SU-DHL-6 (cell line): ENCODE data around the gene ZMIZ1.

Source experiments
- EZH2phosphoT487 ChIP-seq: fragments of 200-600 bp; sonication (generic), shearing (Covaris generic); conservative IDR thresholded peaks from 2 replicates; pipeline ENCODE4 v1.6.1; 2018; ENCODE audit warnings: mild to moderate bottlenecking, antibody characterized with exemption, low read length, moderate library complexity, mixed read lengths
- TF ChIP-seq, protein P1 (sequence below): fragments of 200-600 bp; sonication (generic); IDR thresholded peaks from one replicate; pipeline ENCODE4 v1.5.1; 2017; ENCODE audit warnings: antibody characterized with exemption, mild to moderate bottlenecking, low read length, moderate library complexity; ENCODE audit not compliant: insufficient read depth, poor library complexity, severe bottlenecking

DNA sequence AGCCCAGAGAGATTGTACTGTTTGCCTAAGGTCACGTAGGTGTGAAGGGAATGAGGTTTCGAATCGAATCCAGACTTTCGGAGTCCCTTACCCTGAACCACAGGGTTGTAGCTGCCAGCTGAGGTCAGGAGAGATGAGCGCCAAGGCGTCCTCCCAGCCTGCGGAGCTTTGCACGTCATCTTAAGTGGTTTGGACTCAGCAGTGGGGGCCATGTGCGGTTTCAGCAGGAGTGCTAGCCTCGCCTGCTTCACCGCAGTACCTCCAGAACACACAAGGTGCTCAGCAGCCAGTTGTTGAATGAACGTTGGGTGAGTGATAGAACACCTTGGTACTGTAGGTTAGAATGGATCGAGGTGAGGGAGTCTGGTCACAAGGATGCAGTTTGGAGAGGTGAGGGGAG, 203.6 kb downstream of the ZMIZ1 start:
- TF ChIP-seq, protein P1, sequence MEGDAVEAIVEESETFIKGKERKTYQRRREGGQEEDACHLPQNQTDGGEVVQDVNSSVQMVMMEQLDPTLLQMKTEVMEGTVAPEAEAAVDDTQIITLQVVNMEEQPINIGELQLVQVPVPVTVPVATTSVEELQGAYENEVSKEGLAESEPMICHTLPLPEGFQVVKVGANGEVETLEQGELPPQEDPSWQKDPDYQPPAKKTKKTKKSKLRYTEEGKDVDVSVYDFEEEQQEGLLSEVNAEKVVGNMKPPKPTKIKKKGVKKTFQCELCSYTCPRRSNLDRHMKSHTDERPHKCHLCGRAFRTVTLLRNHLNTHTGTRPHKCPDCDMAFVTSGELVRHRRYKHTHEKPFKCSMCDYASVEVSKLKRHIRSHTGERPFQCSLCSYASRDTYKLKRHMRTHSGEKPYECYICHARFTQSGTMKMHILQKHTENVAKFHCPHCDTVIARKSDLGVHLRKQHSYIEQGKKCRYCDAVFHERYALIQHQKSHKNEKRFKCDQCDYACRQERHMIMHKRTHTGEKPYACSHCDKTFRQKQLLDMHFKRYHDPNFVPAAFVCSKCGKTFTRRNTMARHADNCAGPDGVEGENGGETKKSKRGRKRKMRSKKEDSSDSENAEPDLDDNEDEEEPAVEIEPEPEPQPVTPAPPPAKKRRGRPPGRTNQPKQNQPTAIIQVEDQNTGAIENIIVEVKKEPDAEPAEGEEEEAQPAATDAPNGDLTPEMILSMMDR = no peak
- no peak for TF ChIP-seq EZH2phosphoT487
